GM18499 (cell line): Measurements from ENCODE around the gene LMBR1L.
"Not testable (repeated sequence)": the region's sequence is repeated elsewhere in the genome, so short reads cannot be mapped to it uniquely, and the experiment has no call there.

Experiments
- ATAC-seq: cut with Tn5 transposase; IDR thresholded peaks from one replicate; pipeline ENCODE4 v1.9.1; 2021; ENCODE audit warnings: moderate number of reproducible peaks; ENCODE audit not compliant: insufficient read depth, unreplicated experiment

The LMBR1L gene

DNA sequence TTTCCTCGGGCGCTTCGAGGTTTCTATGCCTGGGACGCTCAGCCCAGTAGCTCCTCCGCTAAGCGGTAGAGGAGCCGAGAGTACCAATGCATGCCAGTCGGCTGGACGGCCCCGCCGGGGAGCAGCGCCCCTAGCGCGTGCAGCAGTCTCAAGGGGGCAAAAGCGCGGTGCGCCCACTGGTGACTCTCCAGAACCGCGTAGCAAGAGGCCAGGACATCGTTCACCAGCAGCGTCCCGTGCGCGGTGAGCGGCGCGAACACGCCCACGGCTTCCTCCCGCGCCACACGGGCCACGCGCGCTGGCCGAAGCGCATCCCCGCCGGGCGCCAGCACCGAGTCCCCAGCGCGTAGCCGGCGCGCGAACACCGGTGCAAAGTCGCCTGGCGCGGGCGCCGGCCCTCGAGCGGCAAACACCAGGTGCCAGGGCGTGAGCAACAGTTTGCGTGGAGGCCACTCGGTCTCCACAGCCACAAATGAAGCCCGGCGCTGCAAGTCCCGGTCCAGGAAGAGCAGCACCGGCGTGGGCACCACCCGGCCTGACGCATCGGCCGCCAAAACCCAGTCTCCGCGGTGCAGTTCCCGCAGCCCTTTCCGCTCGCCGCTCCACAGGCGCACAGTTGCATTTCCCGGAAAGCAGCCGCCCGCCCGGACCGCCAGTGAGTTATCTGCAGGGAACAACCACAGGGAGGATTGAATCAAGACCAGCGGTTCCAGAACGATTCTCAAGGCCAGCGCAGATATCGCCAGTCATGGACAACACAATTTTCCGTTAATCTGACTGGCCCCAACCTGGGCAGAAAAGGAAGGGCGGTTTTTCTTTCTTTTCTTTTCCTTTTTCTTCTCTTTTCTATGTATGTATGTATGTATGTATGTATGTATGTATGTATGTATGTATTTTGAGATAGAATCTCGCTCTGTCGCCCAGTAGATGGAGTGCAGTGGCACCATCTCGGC, 20.6 kb downstream of the LMBR1L start:
- ATAC-seq, result no peak

DNA sequence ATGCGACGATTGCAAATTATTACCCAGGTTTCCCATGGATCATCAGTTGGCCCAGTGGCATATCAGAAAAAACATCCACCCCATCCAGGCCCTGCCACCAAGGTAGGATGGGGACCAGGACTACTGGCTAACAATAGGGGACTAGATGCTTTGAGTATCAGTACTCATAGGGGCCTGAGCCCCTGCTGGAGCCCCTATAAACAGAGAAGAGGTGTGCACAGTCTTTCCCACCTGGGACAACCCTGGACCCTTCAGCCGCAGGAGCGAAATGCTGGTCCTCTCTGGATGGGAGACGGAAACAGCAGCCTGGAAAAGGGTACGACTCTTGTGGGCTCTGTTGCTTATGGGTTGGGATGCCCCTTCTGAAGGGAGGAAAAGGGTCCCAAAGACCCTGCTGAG, 21.7 kb downstream of the LMBR1L start:
- no peak for ATAC-seq

DNA sequence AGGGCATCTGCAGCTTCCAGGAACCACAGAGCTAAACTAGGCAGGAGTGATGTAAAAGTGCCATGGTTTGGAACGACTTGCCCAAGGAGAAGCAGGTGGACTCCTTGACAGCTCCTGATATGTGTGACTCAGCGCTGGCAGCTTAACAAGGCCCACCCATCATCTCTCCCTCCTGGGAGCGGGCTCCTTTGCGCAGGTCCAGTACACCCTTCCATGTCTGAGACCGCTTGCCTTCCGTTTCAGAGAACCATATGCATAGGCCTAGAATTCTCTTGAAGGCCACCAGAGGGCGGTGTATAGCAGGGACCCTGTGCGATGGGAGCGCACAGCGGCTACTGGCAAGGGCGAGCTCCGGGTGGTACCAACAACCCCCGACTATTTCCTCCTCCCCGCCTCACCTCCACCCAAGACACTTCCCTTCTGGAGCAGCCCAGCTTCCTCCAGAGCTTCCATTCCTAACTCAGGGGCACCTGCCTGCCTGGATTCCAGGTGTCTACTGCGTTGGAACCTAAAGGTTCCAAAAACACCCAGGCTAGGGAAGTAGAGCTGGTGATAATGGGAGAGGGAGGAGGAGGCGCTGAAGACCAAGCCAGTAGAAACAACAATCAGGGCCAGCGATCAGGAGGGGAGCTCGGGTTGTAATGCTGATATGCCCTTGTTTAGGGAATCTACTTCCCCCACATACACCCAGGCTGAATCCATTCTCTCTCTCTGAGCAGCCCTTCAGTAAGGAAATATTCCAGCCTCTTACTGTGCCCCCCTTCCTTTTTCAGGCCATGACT, 22.3 kb downstream of the LMBR1L start:
- ATAC-seq, result no peak

DNA sequence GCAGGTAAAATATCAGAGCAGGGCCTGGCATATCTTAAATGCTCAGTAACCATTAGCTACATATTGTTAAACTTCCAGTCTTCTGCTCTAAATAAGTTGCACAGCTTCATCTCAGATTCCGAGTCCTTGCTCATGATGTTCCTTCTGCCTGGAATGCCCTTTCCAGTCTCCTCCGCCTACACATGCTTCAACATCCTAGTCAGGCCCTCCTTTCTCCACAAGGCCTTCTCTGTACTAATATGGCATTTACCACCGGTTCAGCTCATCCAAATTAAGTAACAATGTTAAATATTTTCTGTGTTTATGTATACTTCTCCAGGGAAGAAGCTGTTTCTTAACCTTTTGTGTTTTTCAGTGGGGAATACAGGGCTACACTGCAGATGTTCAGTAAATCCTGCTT, 24.5 kb downstream of the LMBR1L start:
- ATAC-seq, result no peak

DNA sequence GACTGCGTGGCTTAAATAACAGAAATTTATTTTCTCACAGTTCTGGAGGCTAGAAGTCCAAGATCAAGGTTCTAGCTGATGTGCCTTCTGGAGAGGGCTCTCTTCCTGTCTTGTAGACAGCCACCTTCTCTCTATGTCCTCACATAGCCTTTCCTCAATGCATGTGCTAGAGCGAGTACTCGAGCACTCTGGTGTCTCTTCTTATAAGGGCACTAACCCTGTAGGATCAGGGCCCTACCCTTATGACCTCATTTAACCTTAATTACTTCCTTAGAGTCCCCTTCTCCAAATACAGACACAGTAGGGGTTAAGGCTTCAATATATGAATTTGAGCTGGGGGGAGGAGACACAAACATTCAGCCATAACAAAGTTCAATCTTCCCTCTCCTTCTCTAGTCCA, 26.2 kb downstream of the LMBR1L start:
- no peak for ATAC-seq

DNA sequence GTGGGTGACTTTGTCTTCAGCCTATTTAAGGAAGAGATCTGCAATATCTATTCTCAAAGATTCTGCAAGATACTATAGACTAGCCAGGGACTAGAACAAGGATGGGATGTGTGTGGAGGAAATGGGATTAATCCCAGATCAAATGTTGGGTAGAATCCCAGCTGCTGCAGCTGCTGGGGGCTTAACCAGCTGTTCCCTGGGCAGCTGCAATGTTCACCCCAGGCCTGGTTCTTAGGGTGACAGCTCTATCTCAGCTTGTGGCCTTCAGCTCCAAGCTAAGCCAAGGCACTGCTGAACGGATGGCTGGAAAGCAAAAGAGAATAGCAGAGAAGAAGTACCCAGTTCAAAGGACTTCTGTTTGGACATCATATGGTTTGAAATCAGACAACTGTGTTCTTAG, 30.9 kb downstream of the LMBR1L start:
- ATAC-seq, result no peak

DNA sequence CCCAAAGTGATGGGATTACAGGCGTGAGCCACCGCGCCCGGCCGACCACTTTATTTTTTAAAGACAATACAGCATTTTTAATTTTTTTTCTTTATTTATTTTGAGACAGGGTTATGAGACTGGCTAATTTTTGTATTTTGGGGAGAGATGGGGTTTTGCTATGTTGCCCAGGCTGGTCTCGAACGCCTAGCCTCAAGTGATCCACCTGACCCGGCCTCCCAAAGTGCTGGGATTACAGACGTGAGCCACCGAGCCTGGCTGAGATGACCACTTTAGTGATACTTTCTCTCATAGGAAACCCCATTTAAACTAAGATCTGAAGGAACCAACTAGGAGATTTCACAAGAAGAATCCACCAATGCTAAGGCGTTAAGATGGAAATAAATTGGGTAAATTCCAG, 39.7 kb downstream of the LMBR1L start:
- no peak for ATAC-seq

DNA sequence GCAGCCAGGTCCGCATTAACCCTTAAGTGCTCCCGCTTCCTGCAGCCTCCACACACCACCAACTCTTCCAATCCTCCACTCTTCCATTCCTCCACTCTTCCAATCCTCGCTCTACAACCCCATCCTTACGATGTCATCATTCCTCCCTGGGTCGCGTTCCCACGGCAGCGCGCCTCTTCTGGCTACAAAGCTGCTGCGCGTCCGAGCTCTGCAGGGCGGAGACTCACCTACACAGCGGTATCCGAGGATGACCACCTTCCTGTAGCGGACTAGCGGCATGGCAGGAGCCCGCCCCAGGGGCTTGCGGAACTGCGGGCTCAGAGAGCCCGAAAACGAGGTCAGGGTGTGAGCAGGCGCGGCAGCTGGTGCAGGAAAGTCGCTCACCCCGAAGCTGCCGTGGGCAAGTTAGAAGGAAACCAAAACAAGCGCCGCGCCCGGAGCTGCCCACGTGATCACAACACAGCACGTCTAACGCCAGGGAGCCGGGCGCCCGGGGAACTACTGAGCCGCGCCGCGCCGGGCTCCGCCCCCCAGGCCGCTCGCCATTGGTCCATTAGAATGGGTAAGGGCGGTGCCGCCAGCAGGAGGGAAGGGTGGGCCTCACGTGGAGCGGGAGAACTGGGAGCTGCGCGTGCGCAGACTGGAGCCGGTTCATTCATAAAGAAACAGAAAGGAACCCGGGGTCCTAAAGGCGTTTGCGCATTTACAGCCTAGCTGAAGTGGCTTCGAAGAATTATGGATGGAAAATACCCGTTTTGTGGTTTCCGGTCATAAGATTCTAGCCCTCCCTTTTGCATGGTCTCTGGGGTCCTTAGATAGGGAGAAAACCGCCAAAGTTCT, 40.9 kb downstream of the LMBR1L start, which contains the start of gene RHEBL1:
TSS of gene RHEBL1 (minus strand) at position 473 of the 840 bp plus-strand sequence. CDS start at position 279, 194 bp downstream.
- ATAC-seq, result peak; percentile 90

DNA sequence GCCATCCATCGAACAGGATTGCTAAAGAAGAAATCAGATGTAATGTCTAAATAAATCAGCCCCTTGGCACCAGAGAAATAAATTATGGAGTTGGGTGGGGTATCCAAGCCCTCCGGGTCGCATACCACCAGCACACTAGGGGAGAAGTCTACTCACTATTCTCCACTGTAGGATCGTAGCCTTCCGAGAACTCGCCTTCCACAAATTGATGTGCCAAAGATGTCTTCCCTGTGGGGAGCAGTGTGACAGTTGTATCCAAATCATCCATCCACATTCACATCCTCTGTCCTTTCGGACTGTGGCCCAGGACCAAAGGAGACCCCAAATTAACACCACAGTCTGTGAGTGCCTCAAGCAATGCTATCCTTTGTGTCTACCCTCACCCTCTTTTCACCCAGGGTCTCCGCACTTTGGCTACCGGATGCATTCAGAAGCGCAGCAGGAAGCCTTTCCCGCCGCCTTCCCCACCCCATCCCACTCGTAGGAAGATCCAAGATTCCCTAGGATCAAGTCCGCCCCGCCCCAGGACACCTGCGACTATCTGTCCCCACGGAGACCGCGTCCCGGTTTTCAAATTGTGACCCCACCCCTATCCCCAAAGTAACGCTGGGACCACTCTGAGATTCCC, 41.7 kb downstream of the LMBR1L start:
- no peak for ATAC-seq

DNA sequence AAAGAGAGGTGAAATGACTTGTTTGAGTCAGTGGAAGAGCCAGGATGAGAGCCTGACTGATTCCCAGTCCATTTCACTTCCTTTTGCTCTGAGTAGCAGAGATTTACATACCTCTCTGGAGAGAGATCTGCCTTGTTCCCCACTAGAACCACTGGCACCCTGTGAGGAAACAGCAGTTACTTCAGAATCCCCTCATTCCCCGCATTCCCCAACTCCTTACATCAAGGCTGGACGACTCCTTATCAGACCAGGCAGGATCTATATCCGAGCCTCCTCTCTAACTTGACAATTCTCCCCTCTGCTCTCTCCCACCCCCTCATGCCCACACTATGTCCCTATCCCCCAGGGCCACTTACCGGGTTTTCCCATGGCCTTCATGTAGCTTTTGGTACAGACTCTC, 44.5 kb downstream of the LMBR1L start:
- no peak for ATAC-seq

DNA sequence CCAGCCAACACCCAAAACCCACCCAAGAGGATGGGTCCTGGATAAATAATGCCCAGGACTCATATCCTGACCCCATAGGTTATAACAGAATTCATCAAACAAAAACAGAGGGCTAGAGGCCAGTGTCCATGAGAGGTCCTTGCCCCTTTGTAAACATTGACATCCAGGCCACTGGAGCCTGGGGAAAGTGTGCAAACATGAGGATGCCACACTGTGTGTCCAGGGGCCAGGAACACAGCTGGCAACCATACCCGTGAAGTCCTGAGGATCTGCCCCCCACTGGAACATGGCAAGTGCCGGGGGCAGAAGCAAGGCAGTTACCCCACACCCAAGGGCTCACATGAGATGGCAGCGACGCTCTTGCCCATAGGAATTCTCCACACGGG, 45.9 kb downstream of the LMBR1L start:
- ATAC-seq, result no peak

DNA sequence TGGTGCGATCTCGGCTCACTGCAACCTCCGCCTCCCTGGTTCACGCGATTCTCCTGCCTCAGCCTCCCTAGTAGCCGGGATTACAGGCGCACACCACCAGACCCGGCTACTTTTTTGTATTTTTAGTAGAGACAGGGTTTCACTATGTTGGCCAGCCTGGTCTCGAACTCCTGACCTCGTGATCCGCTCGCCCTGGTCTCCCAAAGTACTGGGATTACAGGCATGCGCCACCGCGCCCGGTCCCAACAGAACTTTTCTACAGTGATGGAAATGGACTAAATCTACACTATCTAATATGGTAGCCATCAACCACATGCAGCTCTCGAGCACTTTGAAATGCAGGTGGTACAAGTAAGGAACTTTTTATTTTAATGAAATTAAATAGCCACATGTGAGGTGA, 48.7 kb downstream of the LMBR1L start:
- ATAC-seq, result not testable (repeated sequence)

DNA sequence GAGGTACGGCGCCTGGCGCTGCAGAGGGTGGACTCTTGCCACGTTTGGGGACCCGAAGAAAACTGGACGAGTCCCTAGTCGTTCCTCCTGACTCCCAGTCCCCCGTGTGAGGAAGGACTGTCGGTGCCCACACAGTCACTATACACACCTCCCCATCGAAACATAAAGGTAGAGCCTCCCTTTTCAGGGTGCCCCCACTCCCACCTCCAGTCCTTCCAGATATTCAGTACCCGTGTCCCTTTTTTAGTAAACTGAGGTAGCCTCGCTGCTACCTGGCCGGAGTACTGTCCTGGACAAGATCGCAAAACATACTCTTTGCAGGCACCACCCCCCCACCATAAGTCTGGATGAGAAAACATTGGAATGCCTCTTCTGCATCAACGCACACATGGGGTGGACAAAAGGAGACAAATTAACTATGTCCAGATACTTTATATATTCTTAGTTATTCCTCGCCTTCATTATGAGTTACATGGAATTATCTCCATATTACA, 49.4 kb downstream of the LMBR1L start:
- ATAC-seq, result no peak

DNA sequence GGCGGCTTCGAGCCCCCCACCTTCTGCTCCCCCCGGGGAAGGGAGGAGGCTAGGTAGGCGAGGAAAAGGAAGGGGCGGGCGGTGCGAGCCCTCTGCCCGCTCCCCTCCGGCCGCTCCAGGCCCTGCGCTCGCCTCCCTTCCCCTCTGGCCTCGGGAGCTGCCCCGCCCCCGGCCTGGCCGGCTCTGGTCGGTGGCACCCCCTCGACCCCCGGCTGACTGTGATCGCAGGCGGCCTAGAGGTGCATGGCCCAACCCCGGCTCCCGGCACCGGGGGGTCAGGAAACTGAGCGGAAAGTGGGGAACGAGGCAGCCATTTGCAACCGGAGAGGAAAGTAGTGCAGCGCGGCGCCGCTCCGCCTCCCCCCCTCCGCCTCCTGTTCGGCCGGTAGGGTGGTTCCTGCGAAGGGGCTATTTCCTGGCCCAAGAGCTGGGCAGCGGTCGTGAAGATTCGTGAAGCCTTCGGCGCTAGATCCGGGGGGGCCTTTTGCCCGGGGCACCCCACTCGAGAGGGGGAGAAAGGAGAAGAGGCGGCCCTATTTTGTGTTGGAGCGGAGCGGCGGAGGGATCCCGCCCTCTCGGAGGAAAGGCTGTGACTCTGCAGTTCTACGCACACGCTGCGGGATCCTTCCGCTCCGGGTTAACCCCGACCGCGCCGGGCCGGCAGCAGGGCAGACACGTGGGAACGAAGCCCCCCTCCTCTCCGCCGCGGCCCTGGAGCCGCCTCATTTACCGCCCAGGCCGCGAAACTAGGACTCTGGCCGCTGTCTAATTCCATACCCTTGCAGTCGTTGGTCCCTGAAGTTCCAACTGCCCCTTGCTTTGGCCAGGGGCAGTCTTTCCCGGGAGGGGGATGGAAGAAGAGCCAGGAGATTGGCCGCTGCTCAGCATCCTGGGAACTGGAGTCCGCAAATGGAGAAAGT, 50.1 kb downstream of the LMBR1L start, which contains the start of gene KMT2D:
TSS of gene KMT2D (minus strand) at position 558 of the 920 bp plus-strand sequence. CDS start 5,470 bp downstream, outside the sequence.
- ATAC-seq, result no peak

DNA sequence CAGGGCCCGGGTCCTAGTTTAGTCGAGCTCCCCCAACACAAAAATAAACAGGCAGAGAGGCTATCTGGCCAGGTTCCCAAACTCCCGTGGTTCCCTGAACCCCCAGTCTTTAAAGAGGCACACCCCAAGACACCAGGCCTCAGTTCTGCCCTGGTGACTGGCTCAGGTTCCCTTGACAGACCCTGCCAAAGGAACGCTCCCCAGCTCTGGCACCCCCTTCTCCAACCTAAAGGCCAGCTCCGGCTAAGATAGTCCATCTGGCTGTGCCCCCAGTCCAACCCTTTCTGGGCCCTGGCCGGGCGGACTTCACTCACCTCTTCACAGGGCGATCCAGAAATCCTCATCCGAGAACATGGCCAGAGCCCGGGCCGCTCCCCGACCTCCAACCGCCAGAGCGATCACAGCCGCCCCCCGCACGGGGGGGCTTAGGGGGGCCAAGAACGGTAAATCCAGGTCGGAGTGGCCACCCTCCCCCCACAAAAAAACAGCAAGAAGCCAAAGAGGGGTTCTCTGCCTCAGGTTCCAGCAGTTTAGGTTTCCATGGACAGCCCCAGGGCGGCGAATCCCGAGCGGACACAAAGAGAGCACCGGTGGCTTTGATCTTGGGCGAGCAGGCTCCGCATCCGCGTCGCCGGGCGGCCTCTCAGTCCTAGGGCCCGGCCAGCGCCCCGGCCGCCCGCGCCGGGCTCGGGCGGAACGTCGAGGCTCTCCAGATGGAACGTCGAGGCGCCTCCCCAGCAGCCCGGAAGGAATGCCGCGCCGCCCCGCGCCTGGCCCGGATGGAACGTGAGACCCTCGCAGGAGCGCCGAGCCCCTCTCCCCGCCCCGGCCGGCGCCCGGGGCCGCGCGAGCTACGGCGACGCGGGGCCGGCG, 51.1 kb downstream of the LMBR1L start:
- ATAC-seq, result no peak

DNA sequence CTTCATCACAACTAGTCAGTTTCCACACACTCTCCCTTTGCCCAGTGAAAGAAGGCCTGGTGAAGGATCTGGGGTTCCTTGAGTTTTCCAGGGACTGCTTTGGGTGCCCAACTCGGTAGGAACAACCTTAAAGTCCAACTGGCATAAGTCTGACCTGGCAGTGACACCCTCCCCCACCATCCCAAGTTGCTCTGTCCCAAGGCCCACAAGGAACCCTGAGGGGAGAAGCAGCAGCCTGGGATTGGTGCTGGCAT, 51.7 kb downstream of the LMBR1L start:
- ATAC-seq, result no peak

DNA sequence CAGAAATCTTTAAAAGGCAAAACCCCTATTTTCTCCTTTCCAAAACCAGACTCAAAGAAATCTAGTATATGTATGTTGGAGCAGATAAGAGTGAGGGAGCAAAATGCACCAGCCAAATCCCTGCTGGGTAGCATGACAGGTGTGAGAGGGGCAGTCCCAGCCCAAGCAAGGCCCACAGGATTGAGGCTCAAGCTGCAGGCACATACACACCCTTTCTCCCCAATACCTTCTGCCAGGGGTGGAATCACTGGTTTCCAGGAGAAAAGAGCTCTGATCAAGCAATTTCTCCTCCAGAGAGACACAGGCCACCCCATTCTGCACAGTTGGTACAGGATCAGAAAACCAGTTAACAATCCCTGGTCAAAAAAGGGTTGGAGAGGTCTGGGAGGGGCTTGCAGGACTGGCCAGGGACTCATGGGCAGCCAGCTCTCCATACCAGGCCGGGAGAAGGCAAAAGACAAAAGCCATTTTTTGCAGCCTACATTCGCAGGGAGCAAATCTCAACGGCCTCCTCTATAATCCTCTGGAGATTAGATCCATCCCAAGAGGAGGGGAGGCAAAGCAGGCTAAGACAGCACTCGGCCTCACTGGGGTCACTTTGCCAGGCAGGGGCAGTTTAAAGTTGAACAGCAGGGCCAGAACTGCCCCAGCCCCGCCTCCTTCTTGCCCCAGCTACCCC, 52.1 kb downstream of the LMBR1L start:
- no peak for ATAC-seq
